PC-9 (cell line): ENCODE measurements around the gene CDH16. TPM values are rescaled to one million over a fixed set of nuclear protein-coding genes. Genes with fewer than 3 reads are reported as not detected.

Source experiments
- BruUV-seq: library from RNA; stranded (reverse); fragments of 400-500 nt; replicated peaks from 2 replicates; lab custom pipeline; 2021; lab: Mats Ljungman, UMichigan
- CTCF ChIA-PET: fragments of 300-600 bp; sonication (Branson Sonifier 250); formaldehyde crosslinking; loops from one replicate; lab custom pipeline; 2022; ENCODE audit warnings: antibody characterized with exemption; lab: Charles Lee
- POLR2A ChIA-PET: fragments of 300-600 bp; sonication (Branson Sonifier 250); formaldehyde crosslinking; loops from one replicate; lab custom pipeline; 2022; ENCODE audit warnings: antibody characterized with exemption; ENCODE audit not compliant: unreplicated experiment; lab: Charles Lee
- DNase-seq, 2 experiments: peaks; one replicate each; pipeline versions ENCODE4 v3.0.0 to v3.0.0-alpha.2; 2015 to 2022; ENCODE audit warnings: mixed read lengths in 1 of 2
- H2AFZ ChIP-seq: fragments of 200-600 bp; sonication (generic); 2 replicates; pipeline ENCODE4 v1.8.1; 2017; ENCODE audit warnings: antibody characterized with exemption
- H3F3A ChIP-seq: fragments of 200-600 bp; sonication (generic); 2 replicates; pipeline ENCODE4 v1.8.1; 2017; ENCODE audit warnings: antibody characterized with exemption, mild to moderate bottlenecking, low read depth; ENCODE audit not compliant: insufficient read depth
- H3K27ac ChIP-seq: fragments of 200-600 bp; sonication (generic); 2 replicates; pipeline ENCODE4 v1.6.1; 2016; ENCODE audit warnings: mixed run types
- H3K27me3 ChIP-seq: fragments of 200-600 bp; sonication (generic); 2 replicates; pipeline ENCODE4 v1.6.1; 2016; ENCODE audit warnings: low read depth, mixed run types; ENCODE audit not compliant: insufficient read depth
- H3K36me3 ChIP-seq: fragments of 200-600 bp; sonication (generic); 2 replicates; pipeline ENCODE4 v1.6.1; 2016; ENCODE audit warnings: low read depth, mixed run types
- H3K4me1 ChIP-seq: fragments of 200-600 bp; sonication (generic); replicated peaks from 2 replicates; pipeline ENCODE4 v1.6.1; 2016; ENCODE audit warnings: mixed run types; ENCODE audit not compliant: insufficient read depth
- H3K4me2 ChIP-seq: fragments of 200-600 bp; sonication (generic); 2 replicates; pipeline ENCODE4 v1.6.1; 2017; ENCODE audit warnings: mixed run types
- H3K4me3 ChIP-seq: fragments of 200-600 bp; sonication (generic); 2 replicates; pipeline ENCODE4 v1.6.1; 2016; ENCODE audit warnings: mixed run types
- H3K79me2 ChIP-seq: fragments of 200-600 bp; sonication (generic); 2 replicates; pipeline ENCODE4 v1.6.1; 2017; ENCODE audit warnings: low read depth, mixed run types
- H3K9me2 ChIP-seq: fragments of 200-600 bp; sonication (generic); 2 replicates; pipeline ENCODE4 v1.8.1; 2017; ENCODE audit warnings: mild to moderate bottlenecking; ENCODE audit not compliant: insufficient read depth
- H3K9me3 ChIP-seq: fragments of 200-600 bp; sonication (generic); 2 replicates; pipeline ENCODE4 v1.8.1; 2016; ENCODE audit warnings: low read depth; ENCODE audit not compliant: insufficient read depth
- H4K20me1 ChIP-seq: fragments of 200-600 bp; sonication (generic); 2 replicates; pipeline ENCODE4 v1.8.1; 2017; ENCODE audit not compliant: insufficient read depth
- EZH2 ChIP-seq: fragments of 200-600 bp; sonication (generic); IDR thresholded peaks from 2 replicates; pipeline ENCODE4 v1.8.0; 2017; ENCODE audit warnings: antibody characterized with exemption, low read depth
- intact Hi-C: fragments of 100-400 bp; cut with micrococcal nuclease; formaldehyde crosslinking; loops from one replicate; pipeline ENCODE4 v1.10.0; 2022; ENCODE audit not compliant: unreplicated experiment
- total RNA-seq: library from RNA; stranded (reverse); gene quantifications from 2 replicates; pipeline ENCODE4 v1.2.3, GENCODE V29; 2021
- TF ChIP-seq, protein P1 (sequence below): fragments of 200-600 bp; sonication (generic); conservative IDR thresholded peaks from 2 replicates; pipeline ENCODE4 v1.6.1; 2017; ENCODE audit warnings: mixed run types, antibody characterized with exemption, mild to moderate bottlenecking, moderate library complexity

Gene CDH16
- total RNA-seq, 1 experiment from 2014 or later: not detected

DNA sequence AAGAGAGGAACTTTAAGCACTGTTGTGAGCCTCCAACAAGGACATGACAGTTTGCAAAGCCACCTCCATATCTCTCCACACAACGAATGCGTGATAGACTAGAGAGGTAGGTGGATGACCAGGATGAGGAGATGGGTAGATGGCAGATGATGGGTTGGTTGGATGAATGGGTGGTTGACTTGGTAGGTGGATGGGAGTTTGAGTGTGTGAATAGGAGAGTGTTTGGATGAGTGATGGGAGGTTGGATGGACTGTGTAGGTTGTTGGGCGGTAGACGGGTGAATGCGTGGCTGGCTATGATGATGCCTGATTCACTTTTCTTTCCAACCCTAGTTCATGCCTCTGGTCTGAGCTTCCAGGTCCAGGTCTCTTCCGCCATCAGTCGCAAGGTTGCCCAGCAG is 4.1 kb downstream of the CDH16 start:
- no peaks in the 10 kb centered on the region for H3K9me3 ChIP-seq
- ChIA-PET CTCF (no interaction called here), POLR2A (no interaction called here)
- no peaks in the 10 kb centered on the region for H3K36me3 ChIP-seq
- H3K27ac ChIP-seq: no peak overlapping the region
- no peaks in the 10 kb centered on the region for H4K20me1 ChIP-seq
- no peak overlapping the region for H3K4me3 ChIP-seq
- BruUV-seq: no TSS peak
- DNase-seq: no peak
- no peak overlapping the region for H2AFZ ChIP-seq
- peaks cover 17% of the 10 kb centered on the region for H3K4me1 ChIP-seq
- TF ChIP-seq, protein P1, sequence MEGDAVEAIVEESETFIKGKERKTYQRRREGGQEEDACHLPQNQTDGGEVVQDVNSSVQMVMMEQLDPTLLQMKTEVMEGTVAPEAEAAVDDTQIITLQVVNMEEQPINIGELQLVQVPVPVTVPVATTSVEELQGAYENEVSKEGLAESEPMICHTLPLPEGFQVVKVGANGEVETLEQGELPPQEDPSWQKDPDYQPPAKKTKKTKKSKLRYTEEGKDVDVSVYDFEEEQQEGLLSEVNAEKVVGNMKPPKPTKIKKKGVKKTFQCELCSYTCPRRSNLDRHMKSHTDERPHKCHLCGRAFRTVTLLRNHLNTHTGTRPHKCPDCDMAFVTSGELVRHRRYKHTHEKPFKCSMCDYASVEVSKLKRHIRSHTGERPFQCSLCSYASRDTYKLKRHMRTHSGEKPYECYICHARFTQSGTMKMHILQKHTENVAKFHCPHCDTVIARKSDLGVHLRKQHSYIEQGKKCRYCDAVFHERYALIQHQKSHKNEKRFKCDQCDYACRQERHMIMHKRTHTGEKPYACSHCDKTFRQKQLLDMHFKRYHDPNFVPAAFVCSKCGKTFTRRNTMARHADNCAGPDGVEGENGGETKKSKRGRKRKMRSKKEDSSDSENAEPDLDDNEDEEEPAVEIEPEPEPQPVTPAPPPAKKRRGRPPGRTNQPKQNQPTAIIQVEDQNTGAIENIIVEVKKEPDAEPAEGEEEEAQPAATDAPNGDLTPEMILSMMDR: no peak
- TF ChIP-seq EZH2: no peak
- no peaks in the 10 kb centered on the region for H3K79me2 ChIP-seq
- H3F3A ChIP-seq: no peaks in the 10 kb centered on the region
- H3K4me2 ChIP-seq: no peak overlapping the region
- intact Hi-C loops: no loop called here
- H3K9me2 ChIP-seq: no peaks in the 10 kb centered on the region
- H3K27me3 ChIP-seq: no peaks in the 10 kb centered on the region

DNA sequence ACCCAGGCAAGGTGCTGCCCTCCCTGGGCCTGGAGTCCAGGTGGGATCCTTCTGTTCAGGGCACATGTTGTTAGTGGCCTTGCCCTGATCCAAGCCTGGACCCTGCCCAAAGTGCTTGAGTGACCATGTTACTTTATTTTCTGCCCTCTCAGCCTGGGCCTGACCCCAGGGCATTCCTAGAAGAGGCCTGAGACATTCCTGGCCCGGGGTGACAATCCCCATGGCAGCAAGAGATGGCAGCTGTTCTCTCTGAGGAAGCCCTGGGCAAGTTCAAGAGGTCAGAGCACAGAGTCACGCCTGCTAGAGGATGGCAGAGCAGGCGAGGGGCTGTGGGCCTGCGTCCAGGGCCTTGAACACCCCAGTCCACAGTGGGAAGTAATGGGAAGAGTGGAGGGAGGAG is 5.0 kb downstream of the CDH16 start:
- H3K4me3 ChIP-seq: no peak overlapping the region
- H3F3A ChIP-seq: no peaks in the 10 kb centered on the region
- no peak overlapping the region for H2AFZ ChIP-seq
- TF ChIP-seq, protein P1: no peak
- no peak for TF ChIP-seq EZH2
- no peaks in the 10 kb centered on the region for H3K79me2 ChIP-seq
- intact Hi-C loops: no loop called here
- no peak overlapping the region for H3K27ac ChIP-seq
- BruUV-seq: no TSS peak
- H3K9me3 ChIP-seq: no peaks in the 10 kb centered on the region
- H3K4me2 ChIP-seq: no peak overlapping the region
- no peaks in the 10 kb centered on the region for H3K36me3 ChIP-seq
- ChIA-PET POLR2A (no interaction called here), CTCF (no interaction called here)
- H3K4me1 ChIP-seq: peaks cover 17% of the 10 kb centered on the region
- no peaks in the 10 kb centered on the region for H4K20me1 ChIP-seq
- no peaks in the 10 kb centered on the region for H3K27me3 ChIP-seq
- no peak for DNase-seq
- no peaks in the 10 kb centered on the region for H3K9me2 ChIP-seq

DNA sequence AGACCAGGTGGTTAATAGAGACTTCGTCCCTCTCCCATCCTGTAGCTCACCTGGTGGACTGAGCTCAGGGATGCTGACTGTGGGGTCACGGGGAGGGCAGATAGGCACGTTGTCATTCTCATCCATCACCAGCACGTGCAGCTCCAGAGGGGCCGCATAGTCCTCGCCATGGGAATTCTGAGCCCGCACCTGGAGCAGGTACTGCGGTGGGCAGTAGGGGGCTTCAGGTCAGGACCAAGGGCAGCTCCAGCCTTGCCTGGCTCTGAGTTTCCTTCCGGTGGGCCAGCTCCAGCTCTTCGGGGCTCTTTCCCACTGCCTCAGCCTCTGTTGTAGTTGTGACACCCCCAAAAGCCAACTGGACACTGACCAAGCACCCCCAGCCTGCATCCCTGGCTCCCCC is 5.6 kb downstream of the CDH16 start:
- POLR2A ChIA-PET: no interaction called here
- H3K9me3 ChIP-seq: no peaks in the 10 kb centered on the region
- no peaks in the 10 kb centered on the region for H3K27me3 ChIP-seq
- BruUV-seq: no TSS peak
- no peak overlapping the region for H3K27ac ChIP-seq
- CTCF ChIA-PET: no interaction called here
- TF ChIP-seq EZH2: no peak
- TF ChIP-seq, protein P1: no peak
- DNase-seq: no peak
- H2AFZ ChIP-seq: no peak overlapping the region
- no peak overlapping the region for H3K4me2 ChIP-seq
- peaks cover 17% of the 10 kb centered on the region for H3K4me1 ChIP-seq
- H3K4me3 ChIP-seq: no peak overlapping the region
- H3K36me3 ChIP-seq: no peaks in the 10 kb centered on the region
- no peaks in the 10 kb centered on the region for H3F3A ChIP-seq
- H3K9me2 ChIP-seq: no peaks in the 10 kb centered on the region
- H3K79me2 ChIP-seq: no peaks in the 10 kb centered on the region
- H4K20me1 ChIP-seq: no peaks in the 10 kb centered on the region
- intact Hi-C loops: no loop called here
